ENCODE data around the gene AEBP2.
"Not testable (repeated sequence)": the region's sequence is repeated elsewhere in the genome, so short reads cannot be mapped to it uniquely, and the experiment has no call there.

The AEBP2 gene, protein sequence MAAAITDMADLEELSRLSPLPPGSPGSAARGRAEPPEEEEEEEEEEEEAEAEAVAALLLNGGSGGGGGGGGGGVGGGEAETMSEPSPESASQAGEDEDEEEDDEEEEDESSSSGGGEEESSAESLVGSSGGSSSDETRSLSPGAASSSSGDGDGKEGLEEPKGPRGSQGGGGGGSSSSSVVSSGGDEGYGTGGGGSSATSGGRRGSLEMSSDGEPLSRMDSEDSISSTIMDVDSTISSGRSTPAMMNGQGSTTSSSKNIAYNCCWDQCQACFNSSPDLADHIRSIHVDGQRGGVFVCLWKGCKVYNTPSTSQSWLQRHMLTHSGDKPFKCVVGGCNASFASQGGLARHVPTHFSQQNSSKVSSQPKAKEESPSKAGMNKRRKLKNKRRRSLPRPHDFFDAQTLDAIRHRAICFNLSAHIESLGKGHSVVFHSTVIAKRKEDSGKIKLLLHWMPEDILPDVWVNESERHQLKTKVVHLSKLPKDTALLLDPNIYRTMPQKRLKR

DNA sequence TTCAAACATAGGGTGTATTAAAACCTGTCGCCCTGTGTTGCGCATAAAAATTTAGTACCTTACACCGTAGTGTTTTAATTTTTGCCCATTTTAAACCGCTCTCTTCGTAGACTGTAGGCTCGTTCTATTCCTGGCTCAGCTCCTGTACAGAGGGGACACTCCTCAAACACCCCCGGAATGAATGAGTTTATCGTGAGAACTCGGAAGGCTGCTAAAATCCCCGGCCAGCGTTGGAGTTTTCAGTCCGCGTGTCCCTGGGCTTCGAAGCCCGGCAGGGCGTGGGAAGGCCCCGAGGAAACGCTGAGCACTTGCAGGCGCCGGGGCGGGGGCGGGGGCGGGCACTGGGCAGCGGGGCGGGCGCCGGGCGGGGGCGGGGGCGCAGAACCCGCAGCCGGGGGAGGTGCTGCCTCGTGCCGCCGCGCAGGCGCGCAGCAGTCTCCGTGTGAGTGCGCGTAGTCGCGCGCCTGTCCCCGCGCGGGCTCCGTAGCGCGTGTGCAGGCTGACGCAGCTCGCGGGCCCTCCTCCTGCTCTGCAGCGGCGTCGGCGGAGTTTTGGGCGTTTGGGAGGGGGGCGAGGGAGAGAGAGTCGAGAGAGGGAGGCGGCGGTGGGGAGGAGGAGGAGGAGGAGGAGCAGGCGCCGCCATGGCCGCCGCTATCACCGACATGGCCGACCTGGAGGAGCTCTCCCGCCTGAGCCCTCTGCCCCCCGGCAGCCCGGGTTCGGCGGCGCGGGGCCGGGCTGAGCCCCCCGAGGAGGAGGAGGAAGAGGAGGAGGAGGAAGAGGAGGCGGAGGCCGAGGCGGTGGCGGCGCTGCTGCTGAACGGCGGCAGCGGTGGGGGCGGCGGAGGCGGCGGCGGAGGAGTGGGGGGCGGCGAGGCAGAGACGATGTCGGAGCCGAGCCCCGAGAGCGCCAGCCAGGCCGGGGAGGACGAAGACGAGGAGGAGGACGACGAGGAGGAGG is at the start of gene AEBP2:
AEBP2 (plus strand) TSS at position 434 of the 960 bp plus-strand sequence; CDS start at position 642, 208 bp downstream.
- DNase-seq (ENCODE audit: low spot score): peak; percentile 95
- TF ChIP-seq CTCF (IDR thresholded peaks at IDR 0.05; ENCODE audit: extremely low read depth, missing control alignments): no peak

DNA sequence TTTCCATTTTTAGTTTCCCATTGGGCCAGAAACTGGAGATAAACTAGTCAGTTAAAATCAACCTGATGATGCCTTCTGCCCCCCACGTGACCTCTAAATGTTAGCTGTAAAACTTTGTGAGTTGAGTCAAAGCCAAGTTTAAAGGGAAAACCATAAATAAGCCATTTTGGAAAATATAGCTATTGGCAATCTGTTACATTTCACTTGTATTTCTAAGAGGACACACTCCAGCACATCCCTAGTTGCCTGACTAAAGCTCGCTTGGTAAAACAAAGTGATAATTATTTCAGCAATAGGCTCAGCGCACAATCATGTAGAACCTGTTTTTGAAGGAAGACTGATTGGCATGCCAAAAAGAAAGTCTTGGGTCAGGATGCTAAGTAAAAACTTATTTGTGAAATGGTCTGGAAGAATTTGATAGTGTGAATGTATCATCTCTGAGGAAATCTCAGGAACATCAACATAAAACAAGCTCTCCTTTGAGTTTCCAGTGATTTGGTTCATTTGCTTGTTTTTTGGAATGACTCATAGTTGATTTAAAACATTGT is 49.2 kb upstream of the AEBP2 start:
- TF ChIP-seq CTCF (IDR thresholded peaks at IDR 0.05; ENCODE audit: extremely low read depth, missing control alignments): no peak
- DNase-seq (ENCODE audit: low spot score): no peak

DNA sequence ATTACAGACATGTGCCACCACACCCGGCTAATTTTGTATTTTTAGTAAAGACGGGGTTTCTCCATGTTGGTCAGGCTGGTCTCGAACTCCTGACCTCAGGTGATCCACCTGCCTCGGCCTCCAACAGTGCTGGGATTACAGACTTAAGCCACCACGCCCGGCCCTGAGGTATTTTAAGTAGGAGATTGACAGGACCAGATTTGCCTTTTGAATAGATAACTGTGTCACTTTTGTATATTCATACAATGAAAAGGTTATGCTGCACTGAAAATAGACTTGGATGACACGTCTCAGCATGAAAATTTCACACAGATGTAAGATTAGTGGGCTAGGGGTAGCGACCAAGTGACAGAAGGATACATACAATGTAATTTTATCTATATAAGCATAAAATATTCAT is 46.6 kb upstream of the AEBP2 start:
- not testable (repeated sequence) for DNase-seq (ENCODE audit: low spot score)

- no peak for TF ChIP-seq CTCF (IDR thresholded peaks at IDR 0.05; ENCODE audit: extremely low read depth, missing control alignments)
- DNase-seq (ENCODE audit: low spot score): no peak
Measured at GRCh38 chr12:19394385-19394784, 44.9 kb upstream of the AEBP2 start.

- no peak for TF ChIP-seq CTCF (IDR thresholded peaks at IDR 0.05; ENCODE audit: extremely low read depth, missing control alignments)
- no peak for DNase-seq (ENCODE audit: low spot score)
Measured at GRCh38 chr12:19397534-19397933, 41.8 kb upstream of the AEBP2 start.

- DNase-seq (ENCODE audit: low spot score): no peak
Measured at GRCh38 chr12:19398376-19399363, 40.6 kb upstream of the AEBP2 start.

DNA sequence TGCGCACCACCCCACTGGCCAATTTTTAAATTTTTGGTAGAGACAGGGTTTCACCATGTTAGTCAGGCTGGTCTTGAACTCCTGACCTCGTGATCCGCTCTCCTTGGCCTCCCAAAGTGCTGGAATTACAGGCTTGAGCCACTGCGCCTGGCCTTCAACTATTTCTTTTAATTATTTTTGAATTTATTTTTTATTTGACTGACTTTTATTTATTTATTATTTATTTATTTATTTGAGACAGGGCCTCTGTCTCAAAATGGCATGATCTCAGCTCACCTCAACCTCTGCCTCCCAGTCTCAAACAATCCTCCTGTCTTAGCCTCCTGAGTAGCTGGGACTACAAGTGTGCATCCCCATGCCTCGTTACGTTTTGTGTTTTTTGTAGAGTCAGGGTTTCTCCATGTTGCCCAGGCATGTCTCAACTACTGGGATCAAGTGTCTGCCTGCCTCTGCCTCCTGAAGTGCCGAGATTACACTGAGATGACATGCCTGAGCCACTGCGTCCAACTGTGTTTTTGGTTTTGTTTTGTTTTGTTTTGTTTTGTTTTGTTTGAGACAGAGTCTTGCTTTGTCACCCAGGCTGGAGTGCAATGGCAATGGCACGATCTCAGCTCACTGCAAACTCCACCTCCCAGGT is 38.5 kb upstream of the AEBP2 start:
- not testable (repeated sequence) for DNase-seq (ENCODE audit: low spot score)

More at GRCh38 chr12:19398376-19399363, 40.6 kb upstream of the AEBP2 start:
- TF ChIP-seq CTCF (IDR thresholded peaks at IDR 0.05; ENCODE audit: extremely low read depth, missing control alignments): no peak

All from GM20000 (cell line).